IPS DF 4.7 (cell line): Measurements from ENCODE around the gene ARL4A.

Source experiments
- DNase-seq: peaks from one replicate; pipeline ENCODE4 v3.0.0-alpha.2; 2013; ENCODE audit warnings: low spot score; ENCODE audit errors: extremely low read depth

The ARL4A gene

DNA sequence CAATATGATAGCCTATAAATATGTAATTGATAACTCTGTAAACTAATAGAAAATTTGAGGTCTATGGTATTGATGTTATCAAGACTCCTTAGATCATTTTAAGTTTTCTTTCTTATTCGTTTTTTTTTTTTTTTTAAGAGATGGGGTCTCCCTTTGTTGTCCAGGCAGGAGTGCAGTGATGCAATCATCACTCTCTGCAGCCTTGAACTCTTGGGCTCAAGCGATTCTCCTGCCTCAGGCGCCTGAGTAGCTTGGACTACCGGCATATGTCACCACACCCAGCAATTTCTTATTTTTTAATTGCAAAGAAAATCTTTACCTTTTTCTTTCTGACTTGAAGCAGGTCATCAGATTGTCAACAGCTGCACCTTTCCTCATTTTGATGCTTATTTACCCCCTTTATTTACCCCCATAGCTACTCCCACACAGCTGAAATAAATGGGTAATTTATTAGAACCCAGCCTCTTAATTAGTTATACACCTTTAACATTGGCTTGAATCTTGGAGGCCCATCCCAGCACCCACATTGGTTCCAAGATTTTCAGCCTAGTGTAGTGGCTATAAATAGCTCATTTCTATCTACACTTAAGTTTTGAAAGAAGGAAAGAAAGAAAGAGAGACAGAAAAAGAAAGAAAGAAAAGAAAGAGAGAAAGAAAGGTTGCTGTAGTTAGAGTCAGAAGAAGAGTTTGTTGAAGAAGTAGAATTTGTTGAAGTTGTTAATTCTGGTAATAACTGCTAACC is 38.3 kb downstream of the ARL4A start:
- DNase-seq = no peak

DNA sequence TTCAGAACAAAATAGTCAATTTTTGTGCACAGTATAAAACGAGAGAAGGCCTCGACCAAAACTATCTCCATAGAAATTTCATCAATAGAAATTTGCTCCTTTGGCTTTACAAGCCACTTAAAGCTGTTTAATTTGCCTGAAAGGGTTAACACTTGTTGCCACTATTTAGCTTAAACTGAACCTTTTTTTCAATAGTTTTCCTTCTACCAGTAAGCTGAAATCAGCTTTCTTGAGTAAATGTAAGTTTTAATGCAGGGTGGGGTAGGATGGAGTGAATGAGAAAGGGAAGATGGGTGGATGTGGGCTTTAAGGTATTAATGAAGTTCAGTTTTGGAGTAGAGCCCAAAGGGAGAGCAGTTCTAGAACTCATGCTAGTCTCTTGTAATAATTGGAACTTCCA is 39.5 kb downstream of the ARL4A start:
- no peak for DNase-seq

DNA sequence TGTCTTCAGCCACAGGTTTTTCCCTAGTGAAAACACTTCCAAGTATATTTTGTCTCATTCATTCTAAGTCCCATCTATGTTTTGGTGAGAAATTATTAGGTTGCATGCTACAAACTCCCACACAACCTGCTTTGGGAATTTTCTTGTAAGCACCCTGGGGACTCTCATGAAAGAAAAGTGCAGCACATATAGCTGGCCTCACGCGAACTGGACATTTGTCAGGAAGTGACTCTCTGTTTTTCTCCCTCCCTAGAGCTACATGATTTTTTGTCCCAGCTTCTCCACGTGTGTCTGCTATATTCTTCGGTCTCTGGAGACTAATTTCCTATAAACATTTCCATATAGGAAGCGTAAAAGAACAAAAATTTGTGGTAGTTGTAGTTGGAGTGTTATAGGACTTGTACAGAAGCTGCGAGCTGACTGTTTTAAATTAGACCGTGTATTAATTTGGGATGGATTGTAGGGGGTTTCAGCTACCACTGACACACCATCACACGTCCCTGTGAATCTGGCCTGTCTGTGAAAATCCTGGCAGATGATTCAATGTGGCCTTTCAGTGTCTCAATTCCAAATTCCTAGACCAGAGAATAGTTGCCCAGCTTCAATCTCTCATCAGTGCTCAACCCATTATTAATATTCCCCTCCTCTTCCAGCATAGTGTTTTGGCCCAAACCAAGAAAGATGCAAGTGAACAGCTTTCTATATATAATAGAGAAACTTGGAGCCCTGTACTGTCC is 40.2 kb downstream of the ARL4A start:
- no peak for DNase-seq

DNA sequence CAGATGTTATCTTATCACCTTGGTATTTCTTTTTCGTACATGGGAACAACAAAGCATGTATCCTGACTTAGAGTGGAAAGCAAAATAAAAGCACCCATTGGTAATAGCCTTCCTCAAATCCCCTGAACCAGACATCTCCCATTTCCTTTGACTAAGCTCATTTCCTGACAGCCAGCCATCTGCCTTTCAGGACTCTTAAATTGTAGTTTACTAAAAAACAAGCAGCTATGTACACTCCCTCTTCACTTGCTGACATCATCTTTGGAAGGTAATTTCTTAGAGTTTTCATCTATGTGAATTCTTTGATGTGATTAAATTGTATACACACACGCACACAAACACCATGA is 40.7 kb downstream of the ARL4A start:
- DNase-seq = no peak

DNA sequence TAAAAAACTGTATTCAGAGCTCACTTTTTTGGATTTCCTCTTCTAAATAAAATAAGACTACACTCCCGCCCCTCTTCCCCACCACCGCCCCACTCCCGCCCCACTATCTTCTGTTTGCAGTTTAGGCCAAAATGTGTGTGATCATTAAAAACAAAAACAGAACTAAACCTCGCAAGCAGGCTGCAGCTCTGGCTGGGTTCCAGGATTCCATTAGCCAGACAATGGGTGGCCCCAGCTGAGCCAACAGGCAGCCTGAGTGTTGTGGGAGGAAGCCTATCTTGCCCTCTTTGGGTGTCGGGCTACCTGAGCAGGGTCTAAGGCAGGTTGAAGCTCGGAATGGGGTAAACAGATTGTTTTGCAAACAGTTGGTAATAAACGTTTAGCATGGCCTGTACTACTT is 41.7 kb downstream of the ARL4A start:
- DNase-seq = peak; percentile 58

DNA sequence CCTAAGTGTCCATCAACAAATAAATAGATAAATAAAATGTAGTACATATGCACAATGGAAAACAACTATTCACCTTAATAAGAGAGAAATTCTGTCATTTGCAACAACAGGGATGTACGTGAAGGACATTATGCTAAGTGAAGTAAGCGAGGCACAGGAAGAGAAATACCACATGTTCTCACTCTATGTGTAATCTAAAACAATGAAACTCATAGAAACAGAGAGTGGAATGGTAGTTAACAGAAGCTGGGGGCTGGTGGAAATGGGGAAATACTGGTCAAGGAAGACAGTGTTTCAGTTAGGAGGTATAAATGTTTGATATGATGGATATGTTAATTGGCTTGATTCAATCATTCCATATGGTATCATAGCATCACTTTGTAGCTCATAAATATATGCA is 43.1 kb downstream of the ARL4A start:
- DNase-seq = no peak

DNA sequence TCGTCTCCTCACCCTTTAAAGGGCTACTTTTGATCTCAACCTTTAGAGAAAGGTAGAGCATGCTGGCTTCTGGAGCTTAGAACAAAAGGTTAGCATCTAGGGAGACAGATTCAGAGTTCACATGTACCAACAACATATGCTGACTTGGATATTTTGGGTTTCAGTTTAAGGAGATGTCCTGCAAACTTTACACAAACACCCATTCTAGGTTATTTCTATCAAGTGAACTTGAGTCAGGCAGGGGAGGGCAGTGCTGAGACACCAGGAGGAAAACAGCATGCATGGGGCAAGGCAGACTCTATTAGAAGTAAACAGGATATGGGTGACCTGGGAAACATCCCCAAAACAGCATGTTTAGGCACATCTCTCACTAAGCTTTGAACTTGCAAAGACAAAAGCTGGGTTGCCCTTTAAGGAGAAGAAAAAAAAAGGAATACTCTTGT is 43.8 kb downstream of the ARL4A start:
- peak; percentile 66 for DNase-seq

DNA sequence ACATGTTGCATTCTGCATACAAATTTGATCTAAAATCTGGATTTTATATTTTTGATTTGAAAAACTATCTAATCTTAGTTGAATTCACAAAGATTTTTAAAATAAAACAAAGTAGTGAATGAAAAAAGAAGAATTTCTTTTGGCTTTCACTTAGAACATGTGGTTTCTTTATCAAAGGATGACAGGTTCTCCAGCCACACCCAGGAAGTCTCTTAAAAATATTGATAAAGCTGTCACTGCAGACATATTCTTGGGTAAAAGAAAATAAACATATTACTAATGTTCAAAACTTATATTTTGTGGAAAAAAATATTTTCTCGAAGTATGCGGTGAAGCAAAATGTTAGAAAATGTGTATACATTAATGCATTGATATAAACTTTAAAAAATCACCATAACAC is 44.3 kb downstream of the ARL4A start:
- DNase-seq = no peak

DNA sequence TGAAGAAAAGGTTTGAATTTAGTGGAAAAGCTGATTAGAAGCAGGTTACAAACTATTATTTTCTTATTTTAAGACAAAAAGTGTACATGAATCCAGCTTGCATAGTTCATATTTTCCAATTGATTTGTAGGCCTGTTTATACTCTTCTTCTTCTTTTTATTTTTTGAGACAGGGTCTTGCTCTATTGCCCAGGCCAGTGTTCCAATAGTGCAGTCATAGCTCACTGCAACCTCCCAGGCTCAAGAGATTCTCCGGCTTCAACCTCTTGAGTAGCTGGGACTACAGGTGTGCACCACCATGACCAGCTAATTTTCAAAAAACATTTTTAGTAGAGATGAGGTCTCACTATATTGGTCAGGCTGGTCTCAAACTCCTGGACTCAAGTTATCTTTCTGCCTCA is 45.0 kb downstream of the ARL4A start:
- no peak for DNase-seq

DNA sequence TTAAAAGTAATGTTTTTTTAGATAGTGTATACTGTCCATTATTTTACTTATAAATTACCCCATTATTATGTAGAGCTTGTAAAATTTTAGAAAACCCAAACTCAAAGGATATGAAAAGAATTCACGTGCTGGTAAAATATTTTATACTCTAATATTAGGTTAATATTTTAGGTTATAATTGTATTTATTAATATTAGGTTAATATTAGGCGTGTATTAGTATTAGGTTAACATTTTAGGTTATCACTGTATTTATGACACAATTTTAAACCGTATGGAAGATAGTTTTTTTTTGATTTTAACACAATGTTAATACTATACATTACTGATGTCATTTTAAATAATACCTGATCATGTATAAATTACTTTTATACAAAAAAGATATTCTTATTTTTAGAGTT is 48.5 kb downstream of the ARL4A start:
- DNase-seq = no peak

DNA sequence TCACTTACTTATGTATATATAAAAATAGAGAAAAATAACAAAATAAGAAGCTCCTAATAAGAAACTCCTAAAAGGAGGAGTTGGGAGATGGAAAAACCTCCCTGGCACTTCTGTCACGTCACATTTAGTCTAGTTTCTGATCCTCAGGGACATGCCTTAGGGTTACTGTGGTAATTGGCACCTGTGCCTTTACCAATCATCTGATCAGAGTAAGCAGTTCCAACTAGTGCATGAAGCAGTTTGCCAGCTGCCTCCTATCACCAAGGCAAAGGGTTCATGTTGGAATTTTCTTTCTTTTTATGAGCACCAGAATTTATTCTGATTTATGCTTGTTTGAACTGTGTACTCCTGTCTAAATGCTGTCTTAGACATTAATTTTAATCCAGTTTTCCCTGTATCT is 49.9 kb downstream of the ARL4A start:
- DNase-seq = no peak

DNA sequence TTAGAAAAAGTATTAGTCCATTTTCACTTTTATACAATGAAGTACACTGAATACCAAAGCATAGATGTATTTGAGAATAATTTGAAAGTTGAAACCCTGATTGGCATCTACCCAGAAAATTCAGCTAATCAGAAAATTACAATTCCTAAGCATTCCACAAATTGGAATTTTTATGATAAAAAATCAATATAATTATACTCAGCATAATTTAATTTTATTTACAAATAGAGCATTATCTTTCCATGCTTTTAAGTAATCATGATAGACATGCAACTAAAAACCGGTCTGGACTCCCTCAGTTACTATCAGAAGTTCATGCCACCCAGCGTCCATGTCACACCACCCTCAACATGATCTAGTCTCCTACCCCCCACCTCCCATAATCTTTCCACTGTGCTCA is 50.4 kb downstream of the ARL4A start:
- no peak for DNase-seq

DNA sequence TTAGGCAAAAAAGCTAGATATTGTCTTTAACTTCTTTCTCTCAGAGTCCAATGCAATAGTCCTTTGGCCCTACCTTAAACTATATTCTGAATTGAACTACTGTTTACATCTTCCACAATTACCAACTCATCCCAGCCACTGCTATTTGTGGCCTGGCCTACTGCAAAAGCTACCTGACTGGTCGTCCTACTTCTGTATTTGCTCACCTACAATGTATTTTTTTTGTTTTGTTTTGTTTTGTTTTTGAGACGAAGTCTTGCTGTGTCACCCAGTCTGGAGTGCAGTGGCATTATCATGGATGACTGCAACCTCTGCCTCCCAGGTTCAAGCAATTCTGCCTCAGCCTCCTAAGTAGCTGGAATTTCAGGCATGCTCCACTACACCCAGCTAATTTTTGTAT is 51.2 kb downstream of the ARL4A start:
- no peak for DNase-seq
